ENCODE measurements around the gene APC2.

Gene APC2

GRCh38 chr19:1478934-1479707 is 29.2 kb downstream of the APC2 start, which contains the start of gene C19orf25:
Gene C19orf25 (minus strand): TSS chr19:1479215. CDS start chr19:1478903, 312 bp downstream.
- peak; percentile 82 for DNase-seq (ENCODE audit: low read depth)

DNA sequence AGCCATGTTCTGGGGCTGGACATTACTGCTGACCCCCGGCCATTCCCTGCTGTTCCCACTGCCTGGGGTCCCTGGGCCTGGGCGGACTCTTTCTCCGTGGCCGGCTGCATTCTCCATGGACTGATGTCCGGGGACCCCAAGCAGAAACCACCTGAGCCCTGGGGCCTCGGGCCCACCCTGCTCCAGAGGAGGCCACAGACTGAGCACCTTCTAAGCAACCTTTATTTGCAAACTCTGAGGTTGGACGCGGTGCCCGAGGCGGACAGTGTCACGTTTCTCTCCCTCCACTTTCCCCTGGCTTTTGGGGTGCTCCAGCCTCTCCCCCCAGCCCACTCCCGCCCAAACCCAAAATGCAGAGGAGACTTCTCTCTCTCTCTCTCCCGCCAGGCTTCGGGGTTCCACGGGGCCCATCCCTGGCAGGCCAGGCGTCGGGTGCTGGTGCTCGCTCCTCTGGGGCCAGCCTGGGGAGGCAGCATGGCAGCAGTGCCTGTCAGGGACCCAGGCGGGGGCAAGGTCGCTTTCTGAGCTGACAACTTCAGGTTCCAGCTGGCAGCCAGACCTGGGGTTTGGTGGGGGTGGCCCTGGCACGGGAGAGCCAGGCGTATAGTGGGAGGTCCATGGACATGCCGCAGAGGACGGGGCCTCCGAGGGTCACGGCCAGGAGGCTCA is 31.4 kb downstream of the APC2 start:
- no peak for DNase-seq (ENCODE audit: low read depth)

GRCh38 chr19:1481893-1482360 is 32.0 kb downstream of the APC2 start:
- DNase-seq (ENCODE audit: low read depth): no peak

DNA sequence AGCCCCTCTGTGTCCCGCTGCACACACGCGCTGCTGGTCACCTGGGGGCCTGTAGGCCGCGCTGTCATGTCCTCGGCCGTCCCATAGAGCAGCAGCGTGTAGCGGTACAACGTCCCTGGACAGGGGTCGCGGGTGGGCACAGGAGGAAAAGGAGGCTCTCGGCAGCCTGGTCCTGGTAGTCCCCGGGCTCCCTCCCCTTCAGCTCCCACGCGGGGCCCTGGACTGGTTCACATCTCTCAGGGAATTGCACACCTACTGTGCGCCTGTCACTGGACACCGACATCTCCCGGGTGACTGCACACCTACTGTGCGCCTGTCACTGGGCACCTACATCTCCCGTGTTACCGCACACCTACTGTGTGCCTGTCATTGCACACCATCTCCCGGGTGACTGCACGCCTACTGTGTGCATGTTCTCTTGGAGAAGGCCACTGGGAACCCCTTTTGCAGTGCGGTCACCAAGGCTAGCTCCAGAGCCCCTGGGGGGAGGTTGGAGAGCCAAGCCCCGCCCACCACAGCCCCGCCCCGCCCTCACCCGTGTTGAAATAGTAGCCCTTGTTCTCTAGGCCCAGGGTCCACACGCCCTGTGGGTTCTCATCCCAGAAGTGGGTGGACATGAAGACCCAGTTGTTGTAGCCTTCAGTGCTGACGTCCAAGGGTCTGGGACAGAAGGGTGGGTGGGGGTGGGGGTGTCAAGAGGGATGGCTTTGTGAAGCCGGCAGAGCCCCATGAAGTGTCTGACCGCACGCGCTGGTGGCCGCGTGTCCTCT is 32.6 kb downstream of the APC2 start:
- DNase-seq (ENCODE audit: low read depth): no peak

DNA sequence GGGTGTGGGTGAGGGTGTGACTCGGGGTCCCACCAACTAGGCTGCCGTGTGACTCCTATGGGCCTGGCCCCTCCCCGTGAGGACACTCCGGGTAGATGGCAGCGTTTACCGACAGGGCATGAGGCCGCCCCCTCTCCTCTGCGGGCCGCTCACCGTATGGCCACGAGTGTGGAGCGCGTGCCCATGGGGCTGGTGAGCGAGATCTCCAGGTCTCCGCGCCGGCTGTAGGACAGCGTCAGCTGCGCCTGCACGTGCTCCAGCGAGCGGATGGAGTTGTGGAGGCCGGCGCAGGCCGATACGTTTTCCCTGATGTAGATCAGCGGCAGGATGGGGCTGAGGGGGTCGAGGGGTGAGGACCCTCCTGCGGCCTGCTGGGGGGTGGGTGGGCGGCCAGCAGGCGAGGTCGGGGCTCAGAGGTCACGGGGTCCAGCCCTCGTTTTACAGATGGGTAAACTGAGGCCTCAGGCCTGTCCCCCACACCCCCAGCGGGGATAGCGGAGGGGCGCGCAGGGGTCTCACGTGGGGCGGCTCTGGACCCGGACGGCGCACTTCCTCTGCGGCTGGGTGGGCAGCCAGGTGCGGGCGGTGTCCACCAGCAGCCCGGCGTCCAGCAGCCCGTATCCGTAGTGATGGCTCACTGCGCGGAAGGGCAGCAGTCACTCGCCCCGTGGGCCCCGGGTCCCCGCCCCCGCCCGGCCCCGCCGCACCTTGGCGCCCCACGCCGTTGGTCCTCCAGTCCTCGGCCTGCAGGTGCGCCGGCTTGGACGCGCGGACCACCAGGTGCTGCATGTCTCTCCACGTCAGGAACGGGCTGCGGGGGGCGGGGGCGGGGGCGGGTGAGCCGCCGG is 33.4 kb downstream of the APC2 start:
- no peak for DNase-seq (ENCODE audit: low read depth)

DNA sequence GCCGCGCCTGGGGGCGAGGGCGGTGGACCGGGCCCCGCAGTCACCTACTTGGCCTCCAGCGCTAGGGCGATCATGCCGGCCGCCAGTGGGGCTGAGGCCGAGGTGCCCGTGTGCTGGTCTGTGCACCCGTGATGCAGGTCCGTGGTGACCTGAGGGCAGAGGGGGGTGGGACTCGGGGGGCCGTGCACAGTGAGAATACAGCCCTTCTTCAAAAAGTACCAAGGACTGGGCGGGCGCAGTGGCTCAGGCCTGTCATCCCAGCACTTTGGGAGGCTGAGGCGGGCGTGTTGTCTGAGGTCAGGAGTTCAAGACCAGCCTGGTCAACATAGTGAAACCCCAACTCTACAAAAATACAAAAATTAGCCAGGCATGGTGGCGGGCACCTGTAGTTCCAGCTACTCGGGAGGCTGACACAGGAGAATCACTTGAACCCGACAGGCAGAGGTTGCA is 34.1 kb downstream of the APC2 start:
- no peak for DNase-seq (ENCODE audit: low read depth)

- no peak for DNase-seq (ENCODE audit: low read depth)
These were observed 37.0 kb downstream of the APC2 start for GRCh38 chr19:1486720-1487575.

GRCh38 chr19:1487576-1488281 is 37.8 kb downstream of the APC2 start:
- no peak for DNase-seq (ENCODE audit: low read depth)

- no peak for DNase-seq (ENCODE audit: low read depth)
These were observed 38.3 kb downstream of the APC2 start for GRCh38 chr19:1488282-1488601.

GRCh38 chr19:1489463-1490310 is 39.8 kb downstream of the APC2 start:
- no peak for DNase-seq (ENCODE audit: low read depth)

DNA sequence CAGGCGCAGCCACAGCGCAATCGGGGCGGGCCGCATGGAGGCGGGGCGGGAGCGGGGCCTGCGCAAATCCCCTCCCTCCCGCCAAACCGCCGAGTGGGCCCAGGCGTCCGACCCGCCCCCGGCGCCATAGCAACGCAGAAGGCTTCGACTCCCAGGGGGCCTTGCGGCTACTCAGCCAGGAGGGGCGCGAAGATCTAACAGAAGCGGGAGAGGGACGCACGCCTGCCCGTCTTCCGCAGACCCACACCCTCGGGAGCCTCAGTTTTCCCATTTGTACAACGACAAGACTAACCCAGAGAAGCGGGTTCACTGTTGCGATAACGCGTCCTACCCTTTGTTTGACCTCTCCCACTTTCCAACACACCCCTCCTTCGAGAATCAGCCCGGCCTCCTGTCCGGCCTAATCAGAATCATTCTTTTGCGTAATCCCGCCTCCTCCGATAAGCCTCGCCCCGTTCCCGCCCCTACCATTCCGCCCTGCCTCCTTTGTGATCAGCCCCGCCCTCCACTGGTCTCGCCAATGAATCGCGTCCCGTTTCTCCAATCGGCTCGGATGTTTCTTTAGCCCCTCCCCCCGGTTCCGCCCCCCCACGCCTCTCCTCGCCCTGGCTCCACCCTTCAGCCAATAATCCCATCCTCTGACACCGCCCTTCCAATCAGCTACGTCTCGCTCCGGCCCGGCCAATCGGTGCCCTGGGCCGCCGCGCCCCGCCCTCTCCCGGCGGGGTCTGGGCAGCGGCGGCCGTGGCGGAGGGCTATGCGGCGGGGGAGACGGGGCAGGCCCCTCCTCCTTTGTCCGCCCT is 40.6 kb downstream of the APC2 start, which contains the start of gene PCSK4:
TSS of gene PCSK4 (minus strand) at position 40 of the 803 bp plus-strand sequence. CDS start at position 36, 4 bp downstream.
- DNase-seq (ENCODE audit: low read depth): peak; percentile 96

DNA sequence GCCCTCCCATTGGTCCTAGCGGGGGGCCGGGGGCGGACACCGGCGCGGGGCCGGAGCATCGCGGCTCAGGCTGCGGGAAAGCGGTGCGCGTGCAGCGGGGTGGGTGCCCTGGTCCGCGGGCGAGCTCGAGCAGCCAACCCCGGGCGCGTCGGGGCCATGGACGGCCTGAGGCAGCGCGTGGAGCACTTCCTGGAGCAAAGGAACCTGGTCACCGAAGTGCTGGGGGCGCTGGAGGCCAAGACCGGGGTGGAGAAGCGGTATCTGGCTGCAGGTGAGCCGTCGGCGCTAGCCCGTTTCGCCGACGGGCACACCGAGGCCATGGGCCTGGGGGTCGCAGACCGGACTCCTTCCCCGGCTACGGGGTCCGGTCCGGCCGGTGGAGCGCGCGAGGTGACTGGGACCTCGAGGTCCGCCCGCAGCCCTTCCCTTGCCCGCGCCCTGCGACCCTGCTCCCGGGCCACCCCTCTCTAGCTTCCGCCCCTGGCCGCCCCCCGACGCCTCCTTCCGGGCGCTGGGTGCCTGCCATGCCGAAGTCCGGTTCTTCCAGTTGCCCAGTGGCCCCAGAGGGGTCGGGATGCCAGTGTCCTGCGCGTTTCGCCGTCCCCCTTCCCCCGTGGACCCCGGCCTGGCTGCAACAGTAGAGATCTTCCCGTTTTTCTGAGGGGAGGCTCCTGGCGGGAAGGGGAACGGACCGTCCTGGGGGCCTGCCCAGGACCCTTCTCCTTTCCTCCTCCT is 41.4 kb downstream of the APC2 start, which contains the start of gene REEP6:
TSS of gene REEP6 (plus strand) at position 68 of the 735 bp plus-strand sequence. CDS start at position 157, 89 bp downstream.
- DNase-seq (ENCODE audit: low read depth): no peak

DNA sequence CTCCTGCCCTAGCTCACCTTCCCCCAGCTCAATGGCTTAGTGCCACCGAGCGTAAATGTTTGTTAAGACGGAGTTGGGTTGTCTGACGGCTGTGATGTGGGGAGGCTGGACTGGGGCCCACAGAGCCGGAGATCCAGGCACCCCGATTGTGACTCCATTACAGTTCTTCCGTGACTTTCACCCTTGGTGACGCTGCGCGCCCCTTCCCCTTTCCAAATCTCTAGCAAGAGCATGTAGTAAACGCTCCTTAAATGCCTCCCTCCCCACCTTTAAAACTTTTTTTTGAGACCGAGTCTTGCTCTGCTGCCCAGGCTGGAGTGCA is 41.9 kb downstream of the APC2 start:
- DNase-seq (ENCODE audit: low read depth): no peak

DNA sequence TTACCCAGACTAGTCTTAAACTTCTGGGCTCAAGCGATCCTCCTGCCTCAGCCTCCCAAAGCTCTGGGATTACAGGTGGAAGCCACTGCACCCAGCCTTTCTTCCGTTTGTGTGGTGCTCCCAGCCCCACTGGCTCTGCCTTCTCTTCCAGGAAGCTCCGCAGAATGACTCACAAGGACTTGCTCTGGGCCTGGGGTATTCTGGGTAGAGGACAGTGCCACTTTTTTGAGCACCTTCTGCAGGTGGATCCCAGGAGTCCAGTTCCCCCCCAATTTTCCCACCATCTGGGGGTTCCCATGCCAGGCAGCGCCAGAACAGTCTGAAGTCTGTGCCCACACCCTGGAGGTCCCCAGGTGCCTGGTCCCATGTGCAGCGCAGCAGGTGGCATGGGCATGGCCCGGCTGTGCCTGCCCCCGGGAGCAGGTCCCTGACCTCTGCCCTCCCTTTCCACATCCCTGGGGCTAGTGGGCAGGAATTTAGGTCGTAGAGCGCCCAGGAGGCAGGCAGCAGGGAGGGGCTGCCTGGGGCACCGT is 42.6 kb downstream of the APC2 start:
- no peak for DNase-seq (ENCODE audit: low read depth)

- DNase-seq (ENCODE audit: low read depth): no peak
These were observed 44.3 kb downstream of the APC2 start for GRCh38 chr19:1494115-1494815.

DNA sequence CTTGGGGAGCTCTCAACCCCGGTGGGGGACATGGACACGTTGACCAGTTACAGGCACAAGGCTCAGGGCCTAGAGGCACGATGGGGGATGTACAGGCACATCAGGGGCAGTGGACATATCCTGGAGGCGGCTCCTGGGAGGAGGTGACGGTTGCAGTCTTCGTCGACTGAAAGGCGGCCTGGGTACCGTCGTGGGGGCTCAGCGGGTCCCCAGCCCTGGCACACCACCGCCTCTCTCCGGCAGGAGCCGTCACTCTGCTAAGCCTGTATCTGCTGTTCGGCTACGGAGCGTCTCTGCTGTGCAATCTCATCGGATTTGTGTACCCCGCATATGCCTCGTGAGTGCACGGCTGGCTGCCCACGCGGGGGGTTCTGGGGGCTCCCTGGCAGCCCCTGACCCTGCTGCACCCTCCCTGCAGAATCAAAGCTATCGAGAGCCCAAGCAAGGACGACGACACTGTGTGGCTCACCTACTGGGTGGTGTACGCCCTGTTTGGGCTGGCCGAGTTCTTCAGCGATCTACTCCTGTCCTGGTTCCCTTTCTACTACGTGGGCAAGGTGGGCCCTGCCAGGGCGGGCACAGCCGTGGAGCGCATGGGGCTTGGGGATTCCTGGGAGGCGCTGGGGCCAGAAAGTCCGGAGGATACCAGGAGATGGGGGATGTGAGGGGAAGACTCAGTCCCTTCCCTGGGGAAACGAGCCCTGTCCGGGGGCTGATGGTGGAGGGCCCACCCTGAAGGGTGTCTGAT is 45.3 kb downstream of the APC2 start:
- no peak for DNase-seq (ENCODE audit: low read depth)

Data from CMK (cell line).